H1 (cell line): ENCODE data around the gene VASP. TPM values are rescaled to one million over a fixed set of nuclear protein-coding genes. Genes with fewer than 3 reads are reported as not detected.
A peak's percentile ranks its signal among the peaks of the same experiment; 100 is the strongest.

Experiments
- CTCF ChIA-PET: fragments of 300-600 bp; sonication (Branson Sonifier 250); formaldehyde crosslinking; loops from one replicate; lab custom pipeline; 2021; ENCODE audit not compliant: partially characterized antibody; lab: Charles Lee
- POLR2A ChIA-PET: fragments of 300-600 bp; sonication (Branson Sonifier 250); formaldehyde crosslinking; loops from one replicate; lab custom pipeline; 2021; ENCODE audit warnings: inconsistent platforms; ENCODE audit not compliant: partially characterized antibody; lab: Charles Lee
- DNase-seq, 2 experiments: peaks; one replicate each; pipeline versions ENCODE4 v3.0.0 to v3.0.0-alpha.2; 2010 to 2022; ENCODE audit warnings: low spot score in 2 of 2, low read depth in 1 of 2, mixed read lengths in 1 of 2
- FAIRE-seq: peaks from 2 replicates; lab custom pipeline; 2011; peaks lifted over from hg19 to GRCh38; lab: Jason Lieb, UNC
- H2AFZ ChIP-seq: 2 replicates; pipeline ENCODE4 v1.8.1; 2012; ENCODE audit warnings: low read length, inconsistent platforms
- H2AK5ac ChIP-seq: 2 replicates; pipeline ENCODE4 v1.6.1; 2013; ENCODE audit warnings: low read depth, low read length
- H2BK120ac ChIP-seq: replicated peaks from 2 replicates; pipeline ENCODE3; 2013; ENCODE audit warnings: low read depth, low read length, inconsistent platforms
- H2BK12ac ChIP-seq: 2 replicates; pipeline ENCODE4 v1.6.1; 2013; ENCODE audit warnings: low read depth, low read length
- H2BK15ac ChIP-seq: 2 replicates; pipeline ENCODE4 v1.6.1; 2013; ENCODE audit warnings: low read length
- H2BK20ac ChIP-seq: 2 replicates; pipeline ENCODE4 v1.6.1; 2013; ENCODE audit warnings: low read length
- H2BK5ac ChIP-seq: 2 replicates; pipeline ENCODE4 v1.6.1; 2013; ENCODE audit warnings: low read depth, low read length
- H3K14ac ChIP-seq: 2 replicates; pipeline ENCODE4 v1.6.1; 2013; ENCODE audit warnings: inconsistent platforms; ENCODE audit not compliant: insufficient read length
- H3K18ac ChIP-seq: 2 replicates; pipeline ENCODE4 v1.6.1; 2013; ENCODE audit warnings: low read length; ENCODE audit errors: extremely low read depth
- H3K23ac ChIP-seq: 2 replicates; pipeline ENCODE4 v1.6.1; 2013; ENCODE audit warnings: inconsistent platforms; ENCODE audit not compliant: insufficient read length
- H3K23me2 ChIP-seq: 2 replicates; pipeline ENCODE4 v1.6.1; 2013; ENCODE audit warnings: low read depth, low read length
- H3K27ac ChIP-seq: 2 replicates; pipeline ENCODE4 v1.6.1; 2011; ENCODE audit warnings: low read depth, low read length, inconsistent platforms
- H3K27me3 ChIP-seq, 4 experiments: replicated peaks in 1 of 4; 1 replicate in 1 of 4; 2 replicates in 3 of 4; pipeline versions ENCODE4 v1.6.1 to v1.8.1; 2011 to 2013; ENCODE audit warnings: low read length in 3 of 4, mild to moderate bottlenecking in 3 of 4, inconsistent platforms in 2 of 4, mixed read lengths in 2 of 4, moderate library complexity in 1 of 4; ENCODE audit not compliant: control insufficient read depth in 3 of 4, insufficient read depth in 3 of 4; ENCODE audit errors: extremely low read depth in 1 of 4
- H3K36me3 ChIP-seq, 4 experiments: 2 replicates each; pipeline versions ENCODE4 v1.6.1 to v1.8.1; 2011 to 2013; ENCODE audit warnings: mild to moderate bottlenecking in 4 of 4, low read length in 3 of 4, moderate library complexity in 2 of 4, control low read depth in 1 of 4, inconsistent platforms in 1 of 4; ENCODE audit not compliant: insufficient read depth in 4 of 4, control insufficient read depth in 2 of 4
- H3K4ac ChIP-seq: replicated peaks from 2 replicates; pipeline ENCODE3; 2013; ENCODE audit warnings: low read length, low read depth, mixed read lengths, inconsistent platforms; ENCODE audit not compliant: insufficient read length
- H3K4me1 ChIP-seq, 4 experiments: replicated peaks in 1 of 4; 1 replicate in 1 of 4; 2 replicates in 3 of 4; pipeline versions ENCODE4 v1.6.1 to v1.8.1; 2011 to 2013; ENCODE audit warnings: low read length in 3 of 4, inconsistent platforms in 2 of 4, mixed read lengths in 1 of 4; ENCODE audit not compliant: insufficient read depth in 4 of 4, control insufficient read depth in 3 of 4
- H3K4me2 ChIP-seq, 2 experiments: 2 replicates each; pipeline versions ENCODE4 v1.6.1 to v1.8.1; 2011 to 2013; ENCODE audit warnings: low read depth in 2 of 2, low read length in 2 of 2, control low read depth in 1 of 2, inconsistent platforms in 1 of 2, mild to moderate bottlenecking in 1 of 2; ENCODE audit not compliant: insufficient read depth in 1 of 2
- H3K4me3 ChIP-seq, 4 experiments: fragments of 200-600, 300-600 bp in 1 of 4; sonication (generic), shearing (Covaris generic), sonication (Bioruptor Twin) in 1 of 4; 2 replicates each; pipeline versions ENCODE4 v1.5.1 to v1.8.1; 2011 to 2016; ENCODE audit warnings: low read length in 4 of 4, low read depth in 3 of 4, control low read depth in 2 of 4, inconsistent platforms in 2 of 4, mild to moderate bottlenecking in 2 of 4, mixed read lengths in 1 of 4, moderate library complexity in 1 of 4; ENCODE audit not compliant: insufficient read depth in 2 of 4; ENCODE audit errors: extremely low read depth in 1 of 4
- H3K56ac ChIP-seq: replicated peaks from 2 replicates; pipeline ENCODE3; 2013; ENCODE audit warnings: low read depth, mild to moderate bottlenecking, mixed read lengths, low read length, inconsistent platforms; ENCODE audit not compliant: insufficient read length
- H3K79me1 ChIP-seq: 2 replicates; pipeline ENCODE4 v1.6.1; 2013; ENCODE audit warnings: low read depth, low read length, control low read depth
- H3K79me2 ChIP-seq, 2 experiments: 2 replicates each; pipeline versions ENCODE4 v1.6.1 to v1.8.1; 2012 to 2013; ENCODE audit warnings: low read length in 2 of 2, mild to moderate bottlenecking in 2 of 2, inconsistent platforms in 1 of 2; ENCODE audit not compliant: insufficient read depth in 2 of 2, control insufficient read depth in 1 of 2
- H3K9ac ChIP-seq, 4 experiments: replicated peaks in 1 of 4; 1 replicate in 1 of 4; 2 replicates in 3 of 4; pipeline versions ENCODE4 v1.6.1 to v1.8.1; 2011 to 2013; ENCODE audit warnings: low read depth in 3 of 4, low read length in 3 of 4, control low read depth in 2 of 4, mild to moderate bottlenecking in 2 of 4, moderate library complexity in 2 of 4, inconsistent platforms in 1 of 4; ENCODE audit errors: extremely low read depth in 1 of 4
- H3K9me3 ChIP-seq, 2 experiments: 2 replicates each; pipeline versions ENCODE4 v1.6.1 to v1.8.1; 2012 to 2013; ENCODE audit warnings: mild to moderate bottlenecking in 2 of 2, moderate library complexity in 2 of 2, control low read depth in 1 of 2, inconsistent platforms in 1 of 2, low read depth in 1 of 2, low read length in 1 of 2, mixed read lengths in 1 of 2; ENCODE audit not compliant: insufficient read depth in 2 of 2
- H4K20me1 ChIP-seq, 2 experiments: replicated peaks in 1 of 2; 2 replicates each; pipeline versions ENCODE3 to v1.8.1; 2011 to 2013; ENCODE audit warnings: inconsistent platforms in 2 of 2, low read length in 2 of 2, mild to moderate bottlenecking in 1 of 2; ENCODE audit not compliant: insufficient read depth in 2 of 2, control insufficient read depth in 1 of 2
- H4K5ac ChIP-seq: 2 replicates; pipeline ENCODE4 v1.6.1; 2013; ENCODE audit warnings: low read length, low read depth, mixed read lengths, inconsistent platforms; ENCODE audit not compliant: insufficient read length
- H4K8ac ChIP-seq: 2 replicates; pipeline ENCODE4 v1.8.0; 2013; ENCODE audit warnings: mild to moderate bottlenecking, moderate library complexity, low read length, inconsistent platforms; ENCODE audit not compliant: insufficient read depth; ENCODE audit errors: extremely low read depth
- H4K91ac ChIP-seq: replicated peaks from 2 replicates; pipeline ENCODE3; 2013; ENCODE audit warnings: low read length, mixed read lengths, inconsistent platforms; ENCODE audit not compliant: insufficient read length
- EP300 ChIP-seq, 2 experiments: IDR thresholded peaks; 1 replicate in 1 of 2; 2 replicates in 1 of 2; pipeline ENCODE4 v1.6.1; 2011 to 2012; ENCODE audit warnings: low read depth in 2 of 2, low read length in 2 of 2, mild to moderate bottlenecking in 2 of 2, borderline replicate concordance in 1 of 2, inconsistent platforms in 1 of 2, moderate library complexity in 1 of 2
- KDM1A ChIP-seq: fragments of 200-600, 300-600 bp; sonication (generic); IDR thresholded peaks from 2 replicates; pipeline ENCODE4 v1.7.1; 2016; ENCODE audit warnings: mild to moderate bottlenecking, low read length, borderline replicate concordance
- POLR2A ChIP-seq, 2 experiments: IDR thresholded peaks; 1 replicate in 1 of 2; 2 replicates in 1 of 2; pipeline ENCODE4 v1.6.1; 2011; ENCODE audit warnings: low read depth in 2 of 2, low read length in 2 of 2, mild to moderate bottlenecking in 2 of 2; ENCODE audit errors: control extremely low read depth in 1 of 2
- RNF2 ChIP-seq: fragments of 200-900, 300-1000 bp; sonication (generic); IDR thresholded peaks from 2 replicates; pipeline ENCODE4 v1.7.1; 2016; ENCODE audit warnings: borderline replicate concordance, low read depth, mild to moderate bottlenecking, antibody characterized with exemption, low read length; ENCODE audit not compliant: poor library complexity, severe bottlenecking; ENCODE audit errors: missing control alignments
- TBP ChIP-seq: IDR thresholded peaks from 2 replicates; pipeline ENCODE4 v1.6.1; 2011; ENCODE audit warnings: low read depth, low read length, improper control_type of control experiment
- TCF12 ChIP-seq: IDR thresholded peaks from 2 replicates; pipeline ENCODE4 v1.6.1; 2011; ENCODE audit warnings: low read depth, mild to moderate bottlenecking, low read length
- WGBS, 2 experiments: shearing (Covaris generic) in 1 of 2; methylation state at CpG; one replicate each; pipeline versions ENCODE4 v1.1.6 to v1.1.7; 2013 to 2015; ENCODE audit warnings: low lambda C conversion rate in 2 of 2, mixed read lengths in 2 of 2, inconsistent platforms in 1 of 2, low coverage in 1 of 2, missing lambda C conversion rate in 1 of 2; ENCODE audit not compliant: insufficient replicate concordance in 2 of 2, insufficient coverage in 1 of 2, insufficient read length in 1 of 2; ENCODE audit errors: extremely low coverage in 1 of 2, missing lambda C conversion rate in 1 of 2; 5-methylcytosine and 5-hydroxymethylcytosine counted together
- polyA plus RNA-seq, 7 experiments: library from polyadenylated mRNA; depleted of rRNA in 3 of 7; stranded (reverse) in 5 of 7; unstranded in 2 of 7; fragments of >200 nt in 5 of 7; fragments of 200-250 nt in 2 of 7; gene quantifications; 1 replicate in 5 of 7; 2 replicates in 1 of 7; 4 replicates in 1 of 7; pipeline versions ENCODE4 v1.2.1 to v1.2.3, GENCODE V29; 2011 to 2013; ENCODE audit warnings: missing spikeins in 2 of 7, mixed read lengths in 2 of 7
- total RNA-seq: library from RNA; stranded (reverse); fragmentation: NEBNext Ultra II Directional; extraction: Animal tissue kit (Norgen Biotek cat#: 25700); gene quantifications from 2 replicates; pipeline ENCODE4 v1.2.1, GENCODE V29; 2021
- TF ChIP-seq, protein P1 (sequence below): IDR thresholded peaks from 2 replicates; pipeline ENCODE4 v1.6.1; 2011; ENCODE audit warnings: low read depth, mild to moderate bottlenecking, low read length; ENCODE audit not compliant: insufficient read depth
- TF ChIP-seq, protein P2 (sequence below): IDR thresholded peaks from 2 replicates; pipeline ENCODE4 v1.6.1; 2011; ENCODE audit warnings: low read length, improper control_type of control experiment

The VASP gene
- total and polyA plus RNA-seq, 2 of the 8 experiments (the other 6 are each of a cell fraction or from before 2014, with no cell fraction given), result 89.7 to 135 TPM

DNA sequence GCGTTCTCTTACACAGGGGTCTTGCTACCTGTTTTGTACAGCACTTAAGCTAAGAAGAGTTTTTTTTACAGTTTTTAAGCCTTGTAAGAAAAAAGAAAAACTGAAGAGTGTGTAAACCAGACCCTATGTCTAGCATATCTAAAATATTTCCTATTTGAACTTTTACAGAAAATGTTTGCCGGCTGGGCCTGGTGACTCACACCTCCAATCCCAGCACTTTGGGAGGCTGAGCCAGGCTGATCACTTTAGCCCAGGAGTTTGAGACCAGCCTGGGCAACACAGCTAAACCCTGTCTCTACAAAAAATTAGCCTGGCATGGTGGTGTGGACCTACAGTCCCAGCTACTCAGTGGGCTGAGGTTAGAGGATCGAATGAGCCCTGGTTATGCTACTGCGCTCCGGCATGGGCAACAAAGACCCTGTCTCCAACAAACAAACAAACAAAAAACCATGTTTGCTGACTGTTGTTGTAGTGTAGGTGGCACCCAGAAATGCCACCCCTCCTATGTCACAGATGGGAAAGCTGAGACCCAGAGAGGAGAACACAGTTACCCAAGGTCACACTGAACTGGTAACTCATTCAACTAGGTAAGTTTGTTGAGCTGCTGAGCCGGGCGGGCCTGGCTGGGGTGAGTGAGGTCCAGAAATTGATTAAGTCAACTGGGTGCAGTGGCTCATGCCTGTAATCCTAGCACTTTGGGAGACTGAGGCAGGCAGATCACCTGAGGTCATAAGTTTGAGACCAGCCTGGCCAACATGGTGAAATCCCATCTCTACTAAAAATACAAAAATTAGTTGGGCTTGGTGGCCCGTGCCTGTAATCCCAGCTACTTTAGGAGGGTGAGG, 1.9 kb upstream of the VASP start:
- peak overlapping the region in 1 of 2 experiments; percentile 56; a peak in 1 of 4 replicates for H3K4me2 ChIP-seq
- no peak for FAIRE-seq
- TF ChIP-seq TBP, result no peak
- no peak for TF ChIP-seq KDM1A
- TF ChIP-seq, protein P1, sequence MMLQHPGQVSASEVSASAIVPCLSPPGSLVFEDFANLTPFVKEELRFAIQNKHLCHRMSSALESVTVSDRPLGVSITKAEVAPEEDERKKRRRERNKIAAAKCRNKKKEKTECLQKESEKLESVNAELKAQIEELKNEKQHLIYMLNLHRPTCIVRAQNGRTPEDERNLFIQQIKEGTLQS, result no peak
- TF ChIP-seq, protein P2, sequence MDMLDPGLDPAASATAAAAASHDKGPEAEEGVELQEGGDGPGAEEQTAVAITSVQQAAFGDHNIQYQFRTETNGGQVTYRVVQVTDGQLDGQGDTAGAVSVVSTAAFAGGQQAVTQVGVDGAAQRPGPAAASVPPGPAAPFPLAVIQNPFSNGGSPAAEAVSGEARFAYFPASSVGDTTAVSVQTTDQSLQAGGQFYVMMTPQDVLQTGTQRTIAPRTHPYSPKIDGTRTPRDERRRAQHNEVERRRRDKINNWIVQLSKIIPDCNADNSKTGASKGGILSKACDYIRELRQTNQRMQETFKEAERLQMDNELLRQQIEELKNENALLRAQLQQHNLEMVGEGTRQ, result no peak
- no peak for TF ChIP-seq EP300 (IDR thresholded peaks at IDR 0.05; ENCODE audit: borderline replicate concordance in 1 of 2, low read depth in 2 of 2, low read length in 2 of 2)
- no peak for TF ChIP-seq TCF12
- no peak for TF ChIP-seq POLR2A (IDR thresholded peaks at IDR 0.05; ENCODE audit: control extremely low read depth in 1 of 2, low read depth in 2 of 2, low read length in 2 of 2)
- no peak for TF ChIP-seq RNF2

More for the DNA sequence above, 1.9 kb upstream of the VASP start:
- 93% methylated on average over 8 of the region's 8 CpGs; no CpG with 5 or more reads in 1 of the 2 experiments for WGBS, 2 experiments
- Histone ChIP-seq H2BK120ac (no peak overlapping the region), H3K14ac (no peak overlapping the region), H3K9ac (no peak overlapping the region), H3K23ac (no peak overlapping the region), H3K23me2 (peaks cover 10% of the 10 kb centered on the region; the same call in 1 of the 2 replicates), H3K4me3 (no peak overlapping the region), H3K4me1 (peaks cover 8 to 18% (median 14%) of the 10 kb centered on the region in 4 experiments), H3K79me2 (peaks cover 9 to 24% of the 10 kb centered on the region in 2 experiments), H2BK5ac (no peak overlapping the region), H4K91ac (no peak overlapping the region), H3K36me3 (no peaks in the 10 kb centered on the region), H3K18ac (no peak overlapping the region), H2AFZ (no peak overlapping the region), H4K8ac (no peak overlapping the region), H3K27me3 (no peaks in the 10 kb centered on the region), H2BK20ac (no peak overlapping the region), H3K27ac (no peak overlapping the region), H3K4ac (no peak overlapping the region), H2AK5ac (0 out of 2 replicates have a peak overlapping the region, but pooled peaks have one; percentile 56), H4K5ac (no peak overlapping the region), H3K56ac (no peak overlapping the region), H4K20me1 (peaks cover 0 to 3% of the 10 kb centered on the region in 2 experiments), H3K79me1 (0 out of 2 replicates have a peak, but pooled peaks cover 2% of the 10 kb centered on the region), H2BK12ac (0 out of 2 replicates have a peak overlapping the region, but pooled peaks have one; percentile 45), H2BK15ac (no peak overlapping the region), H3K9me3 (no peaks in the 10 kb centered on the region)
- POLR2A ChIA-PET, result interaction anchor here (0.8 to 2.3 kb wide), 4 partner anchors 8 to 75 kb away, joined by 3 to 12 read pairs (median 3); partner anchors contain the start of gene FOSB
- CTCF ChIA-PET, result interaction anchor here (0.7 to 2.8 kb wide), 7 partner anchors 11 to 138 kb away, joined by 3 to 12 read pairs (median 5); no protein-coding TSS in a partner anchor
- DNase-seq, result no peak
